Left lung (tissue), 10 donors: Measurements from ENCODE around the gene CYFIP1. TPM values are rescaled to one million over a fixed set of nuclear protein-coding genes. Genes with fewer than 3 reads are reported as not detected.

Experiments
- ATAC-seq: fragments of 200-7000 bp; cut with Tn5 transposase; one replicate; pipeline ENCODE4 v1.9.1; 2020; ENCODE audit warnings: moderate library complexity
- DNase-seq, 4 donors: peaks; one replicate each; pipeline ENCODE4 v3.0.0-alpha.2; 2013 to 2020
- H3K27ac ChIP-seq, 2 donors: fragments of 200-600 bp; sonication (generic) in 1 of 2; one replicate each; pipeline versions ENCODE4 v1.5.0 to v1.8.0; 2020 to 2021
- H3K27me3 ChIP-seq, 2 donors: fragments of 200-600 bp; sonication (generic) in 1 of 2; one replicate each; pipeline versions ENCODE4 v1.5.0 to v1.8.0; 2020 to 2021
- H3K36me3 ChIP-seq, 2 donors: fragments of 200-600 bp; sonication (generic) in 1 of 2; one replicate each; pipeline versions ENCODE4 v1.5.0 to v1.8.0; 2020 to 2021
- H3K4me1 ChIP-seq, 2 donors: fragments of 200-600 bp; one replicate each; pipeline ENCODE4 v1.8.0; 2021
- H3K4me3 ChIP-seq, 2 donors: fragments of 200-600 bp; sonication (generic) in 1 of 2; one replicate each; pipeline versions ENCODE4 v1.5.0 to v1.8.0; 2020 to 2021; ENCODE audit warnings: mild to moderate bottlenecking in 1 of 2
- H3K9me3 ChIP-seq, 2 donors: fragments of 200-600 bp; sonication (generic) in 1 of 2; one replicate each; pipeline versions ENCODE4 v1.5.0 to v1.8.0; 2020 to 2021
- intact Hi-C, 2 donors: fragments of 100-400 bp; cut with DNase I; formaldehyde crosslinking; loops; one replicate each; pipeline versions ENCODE4 v1.11.2 to v1.14.2; 2022
- polyA plus RNA-seq, 6 donors: library from polyadenylated mRNA; unstranded; fragments of 120-200 nt; gene quantifications; one replicate each; pipeline ENCODE4 v1.2.1, GENCODE V29; 2013; ENCODE audit not compliant: insufficient read length in 6 of 6
- total RNA-seq, 2 donors: library from RNA; stranded (reverse); fragmentation: NEBNext Ultra II Directional; extraction: Animal tissue kit (Norgen Biotek cat#: 25700); gene quantifications; one replicate each; pipeline ENCODE4 v1.2.1, GENCODE V29; 2021
- TF ChIP-seq, protein P1 (sequence below), 2 donors: fragments of 200-600 bp; sonication (generic) in 1 of 2; IDR thresholded peaks; one replicate each; pipeline versions ENCODE4 v1.5.0 to v1.8.0; 2021; ENCODE audit warnings: antibody characterized with exemption in 2 of 2
- donor health status: DM: no; HTN: yes; CAD: no.
- donor health status: DM: no; HTN: no; CAD: no.

CYFIP1 gene
- total and polyA plus RNA-seq, 8 donors: 85.6 to 164 (median 92.3) TPM

GRCh38 chr15:22961762-22962161 lies 18.4 kb downstream of the CYFIP1 start:
- Histone ChIP-seq H3K27ac (peak overlapping the region in 1 of 2 donors; percentile 70), H3K36me3 (no peaks in the 10 kb centered on the region), H3K27me3 (no peaks in the 10 kb centered on the region), H3K4me1 (peaks cover 6 to 71% of the 10 kb centered on the region in 2 donors), H3K4me3 (no peak overlapping the region), H3K9me3 (no peaks in the 10 kb centered on the region)
- ATAC-seq (no peak), DNase-seq (no peak)
- intact Hi-C loops: no loop called here
- TF ChIP-seq, protein P1, sequence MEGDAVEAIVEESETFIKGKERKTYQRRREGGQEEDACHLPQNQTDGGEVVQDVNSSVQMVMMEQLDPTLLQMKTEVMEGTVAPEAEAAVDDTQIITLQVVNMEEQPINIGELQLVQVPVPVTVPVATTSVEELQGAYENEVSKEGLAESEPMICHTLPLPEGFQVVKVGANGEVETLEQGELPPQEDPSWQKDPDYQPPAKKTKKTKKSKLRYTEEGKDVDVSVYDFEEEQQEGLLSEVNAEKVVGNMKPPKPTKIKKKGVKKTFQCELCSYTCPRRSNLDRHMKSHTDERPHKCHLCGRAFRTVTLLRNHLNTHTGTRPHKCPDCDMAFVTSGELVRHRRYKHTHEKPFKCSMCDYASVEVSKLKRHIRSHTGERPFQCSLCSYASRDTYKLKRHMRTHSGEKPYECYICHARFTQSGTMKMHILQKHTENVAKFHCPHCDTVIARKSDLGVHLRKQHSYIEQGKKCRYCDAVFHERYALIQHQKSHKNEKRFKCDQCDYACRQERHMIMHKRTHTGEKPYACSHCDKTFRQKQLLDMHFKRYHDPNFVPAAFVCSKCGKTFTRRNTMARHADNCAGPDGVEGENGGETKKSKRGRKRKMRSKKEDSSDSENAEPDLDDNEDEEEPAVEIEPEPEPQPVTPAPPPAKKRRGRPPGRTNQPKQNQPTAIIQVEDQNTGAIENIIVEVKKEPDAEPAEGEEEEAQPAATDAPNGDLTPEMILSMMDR (IDR thresholded peaks at IDR 0.05): no peak

DNA sequence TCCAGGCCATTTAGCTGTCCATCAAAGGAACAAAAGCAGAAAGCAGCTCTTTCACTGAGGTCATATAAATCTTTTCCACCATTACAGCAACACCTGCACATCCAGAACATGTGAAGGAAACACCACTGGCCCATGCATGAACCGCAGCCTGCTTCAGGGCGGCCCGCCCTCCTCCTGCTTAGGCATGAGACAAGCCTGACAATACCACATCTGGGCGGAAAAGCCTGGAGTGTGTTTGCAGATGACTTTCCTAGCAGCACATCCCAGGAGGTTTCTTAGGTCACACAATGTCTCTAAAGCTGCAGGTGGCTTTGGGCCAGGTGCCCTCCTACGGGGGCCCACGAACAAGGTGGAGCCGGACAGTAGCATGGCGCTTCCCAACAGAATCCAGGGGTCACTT lies 19.6 kb downstream of the CYFIP1 start:
- Histone ChIP-seq H3K27me3 (no peaks in the 10 kb centered on the region), H3K4me1 (peaks cover 11 to 78% of the 10 kb centered on the region in 2 donors), H3K9me3 (no peaks in the 10 kb centered on the region), H3K27ac (no peak overlapping the region), H3K36me3 (no peaks in the 10 kb centered on the region), H3K4me3 (no peak overlapping the region)
- no peak for DNase-seq
- no peak for ATAC-seq
- TF ChIP-seq, protein P1 (IDR thresholded peaks at IDR 0.05): no peak
- intact Hi-C loops: no loop called here

GRCh38 chr15:22960126-22960525 lies 20.0 kb downstream of the CYFIP1 start:
- TF ChIP-seq, protein P1 (IDR thresholded peaks at IDR 0.05): no peak
- intact Hi-C loops: no loop called here
- H3K4me1 ChIP-seq: peaks cover 11 to 82% of the 10 kb centered on the region in 2 donors
- no peaks in the 10 kb centered on the region for H3K36me3 ChIP-seq
- ATAC-seq: no peak
- H3K27ac ChIP-seq: peak overlapping the region in 1 of 2 donors; percentile 53
- H3K27me3 ChIP-seq: no peaks in the 10 kb centered on the region
- no peaks in the 10 kb centered on the region for H3K9me3 ChIP-seq
- no peak for DNase-seq
- no peak overlapping the region for H3K4me3 ChIP-seq

DNA sequence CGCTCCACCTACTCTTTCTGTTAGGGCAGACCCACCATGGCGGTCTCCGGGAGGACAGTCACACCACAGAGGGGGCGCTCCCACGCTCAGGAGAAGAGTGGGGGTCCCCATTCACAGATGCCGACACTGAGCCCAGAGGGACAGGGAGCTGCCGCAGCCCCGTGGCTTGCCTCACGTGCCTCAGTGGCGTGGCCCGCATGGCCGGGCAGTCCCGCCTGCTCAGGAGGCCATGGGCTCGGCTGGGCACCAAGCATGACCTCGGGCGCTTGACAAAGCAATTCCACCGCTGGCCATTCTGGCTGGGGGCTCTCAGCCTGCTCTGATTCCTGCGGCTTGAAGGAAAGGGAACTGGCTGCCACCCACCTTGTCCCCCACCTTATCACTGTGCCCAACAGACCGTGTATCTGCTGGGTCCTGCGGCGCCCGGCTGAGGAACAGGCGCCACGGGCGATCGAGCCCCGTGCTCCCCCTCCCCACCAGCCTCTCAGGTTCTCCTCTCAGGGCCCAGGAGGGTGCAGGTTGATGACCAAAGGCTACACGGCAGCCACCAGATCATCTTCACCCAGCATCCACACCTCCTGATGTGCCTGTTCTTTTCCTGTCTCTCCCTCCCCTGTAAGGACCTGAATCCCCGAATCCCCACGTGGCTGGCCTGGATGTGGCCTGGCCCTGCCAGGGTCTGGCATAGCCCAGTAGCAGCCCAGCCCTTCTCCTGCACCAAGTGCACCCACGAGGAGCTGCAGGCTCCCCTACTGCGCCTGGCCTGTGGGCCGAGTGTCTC lies 20.7 kb downstream of the CYFIP1 start:
- Histone ChIP-seq H3K4me1 (peaks cover 11 to 82% of the 10 kb centered on the region in 2 donors), H3K36me3 (no peaks in the 10 kb centered on the region), H3K9me3 (no peaks in the 10 kb centered on the region), H3K27me3 (no peaks in the 10 kb centered on the region), H3K4me3 (no peak overlapping the region), H3K27ac (peak overlapping the region in 1 of 2 donors; percentile 53)
- ATAC-seq (no peak), DNase-seq (no peak)
- intact Hi-C loops: no loop called here
- TF ChIP-seq, protein P1 (IDR thresholded peaks at IDR 0.05): no peak

DNA sequence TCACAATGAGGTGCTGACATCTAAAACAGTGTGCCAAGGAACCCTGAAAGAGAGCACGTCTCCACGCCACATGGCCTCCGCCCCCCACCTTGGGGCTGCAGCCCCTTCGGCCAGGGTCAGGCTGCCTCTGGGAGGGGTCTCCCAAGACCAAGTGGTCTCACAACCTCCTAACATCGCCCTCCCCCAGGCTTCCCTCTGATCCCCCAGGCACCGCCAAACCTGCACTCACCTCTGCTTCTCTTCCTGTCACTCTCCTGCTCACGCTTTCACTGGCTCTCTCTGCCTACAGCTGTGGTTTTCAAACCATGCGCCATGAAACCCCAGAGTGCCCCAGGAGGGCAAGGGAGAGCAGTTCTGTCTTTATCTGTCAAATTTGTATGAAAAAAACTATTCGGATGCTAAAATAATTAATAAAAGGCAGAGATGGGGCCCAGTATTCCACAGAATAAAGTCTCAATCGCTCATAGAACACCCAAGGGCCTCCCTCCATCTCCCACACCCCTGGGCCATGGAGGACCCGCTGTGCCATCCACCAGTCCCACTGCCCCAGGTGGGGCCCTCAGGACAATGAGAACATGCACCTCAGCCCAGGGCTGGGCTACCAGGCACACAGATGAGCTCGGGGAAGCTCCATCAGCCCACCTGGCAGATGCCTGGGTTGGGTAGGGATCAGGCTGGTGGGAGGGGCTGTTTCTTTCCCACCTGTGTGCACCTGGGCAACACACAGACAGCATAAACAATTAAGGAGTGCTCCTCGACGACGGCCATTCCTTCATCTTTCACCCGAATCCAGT lies 21.5 kb downstream of the CYFIP1 start:
- TF ChIP-seq, protein P1 (IDR thresholded peaks at IDR 0.05): no peak
- Histone ChIP-seq H3K4me1 (peaks cover 11 to 82% of the 10 kb centered on the region in 2 donors), H3K36me3 (no peaks in the 10 kb centered on the region), H3K9me3 (no peaks in the 10 kb centered on the region), H3K4me3 (no peak overlapping the region), H3K27me3 (no peaks in the 10 kb centered on the region), H3K27ac (no peak overlapping the region)
- ATAC-seq (no peak), DNase-seq (no peak)
- intact Hi-C loops: no loop called here
